Measurements from ENCODE around the gene TAF5L. TPM values are rescaled to one million over a fixed set of nuclear protein-coding genes. Genes with fewer than 3 reads are reported as not detected.
A peak's percentile ranks its signal among the peaks of the same experiment; 100 is the strongest.
"Not testable (repeated sequence)": the region's sequence is repeated elsewhere in the genome, so short reads cannot be mapped to it uniquely, and the experiment has no call there.

Gene TAF5L
- total RNA-seq, 4 donors from 2014 or later: 7.5 to 15.7 (median 9.4) TPM

GRCh38 chr1:229603371-229604005 is 22.4 kb downstream of the TAF5L start:
- no peak overlapping the region for H3K4me3 ChIP-seq (ENCODE audit: low read depth, poor library complexity, severe bottlenecking)
- no peak for TF ChIP-seq CTCF (IDR thresholded peaks at IDR 0.05)
- no peak for TF ChIP-seq POLR2A (IDR thresholded peaks at IDR 0.05)
- WGBS, 2 donors: 79 to 85% methylated on average over 7 of the region's 7 CpGs
- DNase-seq (ENCODE audit: low spot score in 2 of 2): no peak
- intact Hi-C loops (cut with DNase I; ENCODE audit: low total_unique reads): no loop called here

DNA sequence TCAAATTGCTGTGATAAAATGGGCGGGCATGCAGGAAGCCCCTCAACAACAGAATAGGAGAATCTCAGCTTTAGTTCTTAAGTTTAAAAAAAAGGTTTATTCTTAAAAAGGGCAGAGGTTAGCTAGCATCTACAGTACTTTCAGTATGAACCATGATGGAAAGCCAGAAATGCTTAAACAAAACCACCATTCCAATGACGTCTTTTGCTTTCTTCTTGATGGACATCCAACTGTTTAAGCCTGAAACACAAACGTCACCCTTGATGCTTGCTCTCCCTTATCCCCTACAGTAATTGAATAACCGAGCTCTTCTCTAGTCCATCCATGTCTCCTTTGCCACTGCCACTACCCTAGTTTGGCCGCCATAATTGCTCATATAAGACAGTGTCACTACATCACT is 25.7 kb downstream of the TAF5L start:
- no peak for TF ChIP-seq POLR2A (IDR thresholded peaks at IDR 0.05)
- no peak for TF ChIP-seq CTCF (IDR thresholded peaks at IDR 0.05)
- WGBS, 2 donors: 93% methylated on average over 5 of the region's 5 CpGs
- DNase-seq (ENCODE audit: low spot score in 2 of 2): no peak
- no peak overlapping the region for H3K4me3 ChIP-seq (ENCODE audit: low read depth, poor library complexity, severe bottlenecking)
- intact Hi-C loops (cut with DNase I; ENCODE audit: low total_unique reads): no loop called here

GRCh38 chr1:229599218-229599954 is 26.5 kb downstream of the TAF5L start:
- TF ChIP-seq POLR2A (IDR thresholded peaks at IDR 0.05) (no peak), CTCF (IDR thresholded peaks at IDR 0.05) (no peak)
- intact Hi-C loops (cut with DNase I; ENCODE audit: low total_unique reads): no loop called here
- 62 to 68% methylated on average over 3 of the region's 3 CpGs for WGBS, 2 donors
- H3K4me3 ChIP-seq (ENCODE audit: low read depth, poor library complexity, severe bottlenecking): no peak overlapping the region
- no peak for DNase-seq (ENCODE audit: low spot score in 2 of 2)

GRCh38 chr1:229597877-229598276 is 28.0 kb downstream of the TAF5L start:
- no peak for DNase-seq (ENCODE audit: low spot score in 2 of 2)
- 55 to 57% methylated on average over 3 of the region's 3 CpGs for WGBS, 2 donors
- TF ChIP-seq POLR2A (IDR thresholded peaks at IDR 0.05) (no peak), CTCF (IDR thresholded peaks at IDR 0.05) (no peak)
- no peak overlapping the region for H3K4me3 ChIP-seq (ENCODE audit: low read depth, poor library complexity, severe bottlenecking)
- intact Hi-C loops (cut with DNase I; ENCODE audit: low total_unique reads): no loop called here

DNA sequence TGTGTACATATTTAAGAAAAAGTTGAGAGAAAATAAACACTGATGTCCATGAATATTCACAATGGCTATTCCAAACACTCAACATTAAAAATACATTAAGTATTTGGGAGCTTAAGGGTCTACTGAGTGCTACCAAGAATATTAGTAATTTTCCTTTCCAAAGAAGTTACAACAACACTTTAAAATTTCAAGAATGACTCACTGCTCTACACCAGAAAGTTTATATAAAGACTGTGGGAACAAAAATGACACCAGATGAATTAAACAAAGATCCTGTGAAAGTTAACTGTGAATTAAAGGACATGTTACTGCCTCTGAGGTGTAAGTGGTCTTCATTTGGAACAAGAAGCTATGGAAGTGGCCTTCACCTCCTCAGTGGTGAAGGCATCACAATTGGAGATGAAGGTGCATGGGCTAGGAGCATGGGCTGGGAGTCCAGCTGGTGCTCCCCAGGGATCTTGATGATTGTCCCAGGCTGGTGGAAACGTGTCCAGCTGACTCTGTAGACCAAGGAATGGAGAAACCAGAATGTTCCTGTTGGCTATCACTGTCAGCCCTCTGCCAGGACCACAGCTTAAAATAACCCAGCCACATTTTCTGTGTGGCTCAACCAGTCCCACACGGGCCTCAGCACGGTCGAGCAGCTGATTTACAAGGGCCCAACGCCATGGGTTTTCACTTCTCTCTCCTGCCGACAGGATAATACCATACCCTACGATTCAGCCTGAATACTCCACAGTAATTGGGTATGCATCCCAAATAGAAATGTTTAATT is 28.8 kb downstream of the TAF5L start:
- intact Hi-C loops (cut with DNase I; ENCODE audit: low total_unique reads): no loop called here
- no peak overlapping the region for H3K4me3 ChIP-seq (ENCODE audit: low read depth, poor library complexity, severe bottlenecking)
- TF ChIP-seq POLR2A (IDR thresholded peaks at IDR 0.05) (no peak), CTCF (IDR thresholded peaks at IDR 0.05) (no peak)
- 39 to 57% methylated on average over 7 of the region's 7 CpGs for WGBS, 2 donors
- DNase-seq (ENCODE audit: low spot score in 2 of 2): peak; percentile 46 to 72

- H3K4me3 ChIP-seq (ENCODE audit: low read depth, poor library complexity, severe bottlenecking); DNase-seq (ENCODE audit: low spot score in 2 of 2); intact Hi-C loops (cut with DNase I; ENCODE audit: low total_unique reads): not testable (repeated sequence)
- WGBS, 2 donors: 96% methylated on average over 7 of the region's 7 CpGs
Measured at GRCh38 chr1:229595876-229596275, 30.0 kb downstream of the TAF5L start.
